ENCODE measurements around the gene MYO10. TPM values are rescaled to one million over a fixed set of nuclear protein-coding genes. Genes with fewer than 3 reads are reported as not detected.
"Not testable (repeated sequence)": the region's sequence is repeated elsewhere in the genome, so short reads cannot be mapped to it uniquely, and the experiment has no call there.

The MYO10 gene
- total RNA-seq = 100 to 1,000 TPM in 1 of 6 donors, 10 to 100 TPM in 5; 31.9 to 135 (median 57.7) TPM

GRCh38 chr5:16936150-16936988 lies at the start of gene MYO10:
Gene MYO10, minus strand, starts transcription at chr5:16936288. Its CDS starts 480 bp downstream, at chr5:16935808.
- DNase-seq (peak; percentile 83 to 97), ATAC-seq (ENCODE audit: low FRiP score in 2 of 2) (peak; percentile 91 to 93)
- Histone ChIP-seq H3K27ac (peak within 1 kb of the TSS; percentile 87 to 92 (median 88)), H3K4me1 (peaks cover 17 to 35% (median 26%) of the 10 kb centered on the region in 4 donors), H3K36me3 (no peaks in the 10 kb centered on the region), H3K9me3 (no peaks in the 10 kb centered on the region), H3K4me3 (peak within 1 kb of the TSS; percentile 68 to 87 (median 81)), H3K27me3 (no peaks in the 10 kb centered on the region)
- peak in 1 of 2 donors; percentile 80 for TF ChIP-seq POLR2AphosphoS5 (IDR thresholded peaks at IDR 0.05)
- TF ChIP-seq CTCF (IDR thresholded peaks at IDR 0.05) = no peak
- TF ChIP-seq EP300 (IDR thresholded peaks at IDR 0.05) = no peak
- TF ChIP-seq POLR2A (IDR thresholded peaks at IDR 0.05) = peak in 3 of 4 donors; percentile 52 to 84 (median 60)
- WGBS, 2 donors = 2 to 3% methylated on average over 19 to 54 of the region's 70 CpGs

- H3K9me3 ChIP-seq; DNase-seq; H3K4me3 ChIP-seq; ATAC-seq (ENCODE audit: low FRiP score in 2 of 2); H3K27me3 ChIP-seq; H3K27ac ChIP-seq; H3K4me1 ChIP-seq; H3K36me3 ChIP-seq: not testable (repeated sequence)
- WGBS, 2 donors = 86 to 87% methylated on average over 7 of the region's 7 CpGs
These were observed 49.2 kb upstream of the MYO10 start for GRCh38 chr5:16985304-16985703.

- Histone ChIP-seq H3K9me3 (no peaks in the 10 kb centered on the region), H3K27ac (no peak overlapping the region), H3K36me3 (no peaks in the 10 kb centered on the region), H3K27me3 (no peaks in the 10 kb centered on the region), H3K4me1 (no peaks in the 10 kb centered on the region), H3K4me3 (no peak overlapping the region)
- no peak for TF ChIP-seq CTCF (IDR thresholded peaks at IDR 0.05)
- ATAC-seq (ENCODE audit: low FRiP score in 2 of 2) (no peak), DNase-seq (no peak)
- WGBS, 2 donors = 67 to 87% methylated on average over 1 of the region's 1 CpG
These were observed 47.9 kb upstream of the MYO10 start for GRCh38 chr5:16983972-16984371.

GRCh38 chr5:16983022-16983639 lies 47.0 kb upstream of the MYO10 start:
- Histone ChIP-seq H3K27me3 (no peaks in the 10 kb centered on the region), H3K4me3 (no peak overlapping the region), H3K4me1 (no peaks in the 10 kb centered on the region), H3K27ac (no peak overlapping the region), H3K9me3 (no peaks in the 10 kb centered on the region), H3K36me3 (no peaks in the 10 kb centered on the region)
- DNase-seq (no peak), ATAC-seq (ENCODE audit: low FRiP score in 2 of 2) (no peak)
- WGBS, 2 donors = 64 to 69% methylated on average over 9 of the region's 9 CpGs
- TF ChIP-seq POLR2AphosphoS5 (IDR thresholded peaks at IDR 0.05) (no peak), EP300 (IDR thresholded peaks at IDR 0.05) (no peak), POLR2A (IDR thresholded peaks at IDR 0.05) (no peak), CTCF (IDR thresholded peaks at IDR 0.05) (no peak)

- 83 to 91% methylated on average over 8 of the region's 8 CpGs for WGBS, 2 donors
- DNase-seq (no peak), ATAC-seq (ENCODE audit: low FRiP score in 2 of 2) (no peak)
- TF ChIP-seq EP300 (IDR thresholded peaks at IDR 0.05) (no peak), POLR2A (IDR thresholded peaks at IDR 0.05) (no peak), POLR2AphosphoS5 (IDR thresholded peaks at IDR 0.05) (no peak), CTCF (IDR thresholded peaks at IDR 0.05) (no peak)
- Histone ChIP-seq H3K4me3 (no peak overlapping the region), H3K27me3 (no peaks in the 10 kb centered on the region), H3K4me1 (no peaks in the 10 kb centered on the region), H3K9me3 (no peaks in the 10 kb centered on the region), H3K27ac (no peak overlapping the region), H3K36me3 (no peaks in the 10 kb centered on the region)
These were observed 45.6 kb upstream of the MYO10 start for GRCh38 chr5:16981700-16982099.

Data from upper lobe of left lung (tissue), 6 donors.